ENCODE results near the gene CPNE5. TPM values are rescaled to one million over a fixed set of nuclear protein-coding genes. Genes with fewer than 3 reads are reported as not detected.
A peak's percentile ranks its signal among the peaks of the same experiment; 100 is the strongest.

CPNE5 gene
- total RNA-seq, 1 donor from 2014 or later: not detected

GRCh38 chr6:36742146-36742545 is 97.1 kb downstream of the CPNE5 start:
- no peak overlapping the region for H3K9ac ChIP-seq
- Mint-ChIP-seq H3K27ac (no peak overlapping the region), H3K9me3 (no peaks in the 10 kb centered on the region), H3K4me3 (no peak overlapping the region), H3K27me3 (ENCODE audit: insufficient read depth, low read depth) (peaks cover 9% of the 10 kb centered on the region), H3K4me1 (peaks cover 14% of the 10 kb centered on the region), H3K36me3 (no peaks in the 10 kb centered on the region)
- no peaks in the 10 kb centered on the region for H4K20me1 ChIP-seq (ENCODE audit: low read depth)
- no peak overlapping the region for H3K4me3 ChIP-seq
- H3K36me3 ChIP-seq: no peaks in the 10 kb centered on the region
- H3K79me2 ChIP-seq (ENCODE audit: low read depth): no peaks in the 10 kb centered on the region
- DNase-seq (ENCODE audit: low spot score): no peak
- H3K9me3 ChIP-seq (ENCODE audit: low read depth): no peaks in the 10 kb centered on the region
- TF ChIP-seq EZH2phosphoT487 (IDR thresholded peaks at IDR 0.05) (no peak), EZH2 (IDR thresholded peaks at IDR 0.05) (no peak), CTCF (IDR thresholded peaks at IDR 0.05) (no peak)
- no peak overlapping the region for H2AFZ ChIP-seq (replicated peaks)
- no peaks in the 10 kb centered on the region for H3F3A ChIP-seq (ENCODE audit: low read depth)
- H3K4me1 ChIP-seq: peaks cover 4% of the 10 kb centered on the region
- H3K4me2 ChIP-seq: no peak overlapping the region
- no peak overlapping the region for H3K27ac ChIP-seq
- no peaks in the 10 kb centered on the region for H3K27me3 ChIP-seq

GRCh38 chr6:36740818-36741179 is 98.4 kb downstream of the CPNE5 start:
- Mint-ChIP-seq H3K9me3 (no peaks in the 10 kb centered on the region), H3K4me3 (no peak overlapping the region), H3K27me3 (ENCODE audit: insufficient read depth, low read depth) (peaks cover 7% of the 10 kb centered on the region), H3K27ac (peak overlapping the region; percentile 26), H3K36me3 (no peaks in the 10 kb centered on the region), H3K4me1 (peaks cover 14% of the 10 kb centered on the region)
- Histone ChIP-seq H3K27ac (no peak overlapping the region), H3K4me2 (no peak overlapping the region), H4K20me1 (ENCODE audit: low read depth) (no peaks in the 10 kb centered on the region), H3F3A (ENCODE audit: low read depth) (no peaks in the 10 kb centered on the region), H3K79me2 (ENCODE audit: low read depth) (no peaks in the 10 kb centered on the region), H3K9me3 (ENCODE audit: low read depth) (no peaks in the 10 kb centered on the region), H3K4me1 (peaks cover 4% of the 10 kb centered on the region), H3K4me3 (no peak overlapping the region), H3K36me3 (no peaks in the 10 kb centered on the region), H3K27me3 (no peaks in the 10 kb centered on the region), H2AFZ (replicated peaks) (no peak overlapping the region), H3K9ac (no peak overlapping the region)
- DNase-seq (ENCODE audit: low spot score): no peak
- no peak for TF ChIP-seq CTCF (IDR thresholded peaks at IDR 0.05)
- TF ChIP-seq EZH2 (IDR thresholded peaks at IDR 0.05): no peak
- TF ChIP-seq EZH2phosphoT487 (IDR thresholded peaks at IDR 0.05): no peak

- Histone ChIP-seq H3K4me3 (no peak overlapping the region), H3K4me2 (no peak overlapping the region), H3K9me3 (ENCODE audit: low read depth) (no peaks in the 10 kb centered on the region), H3K36me3 (no peaks in the 10 kb centered on the region), H3K79me2 (ENCODE audit: low read depth) (no peaks in the 10 kb centered on the region), H3F3A (ENCODE audit: low read depth) (no peaks in the 10 kb centered on the region), H2AFZ (replicated peaks) (no peak overlapping the region), H3K27ac (no peak overlapping the region), H3K4me1 (peaks cover 4% of the 10 kb centered on the region), H3K9ac (no peak overlapping the region), H4K20me1 (ENCODE audit: low read depth) (no peaks in the 10 kb centered on the region), H3K27me3 (no peaks in the 10 kb centered on the region)
- H3K27me3 Mint-ChIP-seq (ENCODE audit: insufficient read depth, low read depth): peaks cover 7% of the 10 kb centered on the region
- H3K9me3 Mint-ChIP-seq: no peaks in the 10 kb centered on the region
- no peak overlapping the region for H3K4me3 Mint-ChIP-seq
- TF ChIP-seq EZH2 (IDR thresholded peaks at IDR 0.05) (no peak), EZH2phosphoT487 (IDR thresholded peaks at IDR 0.05) (no peak), CTCF (IDR thresholded peaks at IDR 0.05) (no peak)
- H3K36me3 Mint-ChIP-seq: no peaks in the 10 kb centered on the region
- peak overlapping the region; percentile 26 for H3K27ac Mint-ChIP-seq
- peaks cover 15% of the 10 kb centered on the region for H3K4me1 Mint-ChIP-seq
- no peak for DNase-seq (ENCODE audit: low spot score)
These were observed 99.1 kb downstream of the CPNE5 start for GRCh38 chr6:36739947-36740817.
